Rectal smooth muscle tissue (tissue), 1 donor: ENCODE data around the gene NUMA1.

Experiments used
- H3K27ac ChIP-seq: one replicate; pipeline ENCODE4 v1.7.0; 2013; ENCODE audit warnings: low read depth, low read length, inconsistent platforms
- H3K27me3 ChIP-seq: one replicate; pipeline ENCODE4 v1.7.0; 2013; ENCODE audit warnings: low read length; ENCODE audit not compliant: control insufficient read depth, insufficient read depth
- H3K36me3 ChIP-seq: one replicate; pipeline ENCODE4 v1.7.0; 2013; ENCODE audit warnings: low read length; ENCODE audit not compliant: control insufficient read depth, insufficient read depth
- H3K4me1 ChIP-seq: one replicate; pipeline ENCODE4 v1.7.0; 2013; ENCODE audit warnings: low read length; ENCODE audit not compliant: control insufficient read depth, insufficient read depth
- H3K4me3 ChIP-seq: one replicate; pipeline ENCODE4 v1.7.0; 2013; ENCODE audit warnings: low read length
- H3K9ac ChIP-seq: one replicate; pipeline ENCODE4 v1.7.0; 2013; ENCODE audit warnings: low read length

The NUMA1 gene

GRCh38 chr11:71979094-71979493, 101.2 kb downstream of the NUMA1 start:
- Histone ChIP-seq H3K36me3 (no peaks in the 10 kb centered on the region), H3K27me3 (no peaks in the 10 kb centered on the region), H3K27ac (no peak overlapping the region), H3K4me3 (no peak overlapping the region), H3K4me1 (no peaks in the 10 kb centered on the region), H3K9ac (no peak overlapping the region)

GRCh38 chr11:71977743-71978418, 102.5 kb downstream of the NUMA1 start:
- Histone ChIP-seq H3K27me3 (no peaks in the 10 kb centered on the region), H3K36me3 (no peaks in the 10 kb centered on the region), H3K4me1 (no peaks in the 10 kb centered on the region), H3K27ac (no peak overlapping the region), H3K9ac (no peak overlapping the region), H3K4me3 (no peak overlapping the region)

- Histone ChIP-seq H3K27ac (no peak overlapping the region), H3K36me3 (no peaks in the 10 kb centered on the region), H3K4me3 (no peak overlapping the region), H3K27me3 (no peaks in the 10 kb centered on the region), H3K4me1 (no peaks in the 10 kb centered on the region), H3K9ac (no peak overlapping the region)
Observed at GRCh38 chr11:71977090-71977489, 103.3 kb downstream of the NUMA1 start.

- no peaks in the 10 kb centered on the region for H3K4me1 ChIP-seq
- no peaks in the 10 kb centered on the region for H3K27me3 ChIP-seq
- no peak overlapping the region for H3K4me3 ChIP-seq
- H3K27ac ChIP-seq: no peak overlapping the region
- H3K9ac ChIP-seq: no peak overlapping the region
- no peaks in the 10 kb centered on the region for H3K36me3 ChIP-seq
Observed at GRCh38 chr11:71976551-71976950, 103.8 kb downstream of the NUMA1 start.

GRCh38 chr11:71971680-71972079, 108.7 kb downstream of the NUMA1 start:
- no peaks in the 10 kb centered on the region for H3K27me3 ChIP-seq

GRCh38 chr11:71964641-71965040, 115.7 kb downstream of the NUMA1 start:
- no peak overlapping the region for H3K4me3 ChIP-seq
- H3K27ac ChIP-seq: no peak overlapping the region
- peaks cover 7% of the 10 kb centered on the region for H3K36me3 ChIP-seq
- H3K9ac ChIP-seq: no peak overlapping the region
- H3K27me3 ChIP-seq: no peaks in the 10 kb centered on the region
- H3K4me1 ChIP-seq: no peaks in the 10 kb centered on the region

More at GRCh38 chr11:71971680-71972079, 108.7 kb downstream of the NUMA1 start:
- Histone ChIP-seq H3K27ac (no peak overlapping the region), H3K4me1 (no peaks in the 10 kb centered on the region), H3K9ac (no peak overlapping the region), H3K36me3 (no peaks in the 10 kb centered on the region), H3K4me3 (no peak overlapping the region)

- Histone ChIP-seq H3K4me1 (no peaks in the 10 kb centered on the region), H3K27ac (no peak overlapping the region), H3K36me3 (peaks cover 7% of the 10 kb centered on the region), H3K27me3 (no peaks in the 10 kb centered on the region), H3K4me3 (no peak overlapping the region), H3K9ac (no peak overlapping the region)
Observed at GRCh38 chr11:71963468-71963867, 116.9 kb downstream of the NUMA1 start.

GRCh38 chr11:71962428-71963038, 117.8 kb downstream of the NUMA1 start:
- no peak overlapping the region for H3K9ac ChIP-seq
- H3K4me3 ChIP-seq: no peak overlapping the region
- no peaks in the 10 kb centered on the region for H3K27me3 ChIP-seq
- peaks cover 7% of the 10 kb centered on the region for H3K36me3 ChIP-seq
- H3K4me1 ChIP-seq: no peaks in the 10 kb centered on the region
- no peak overlapping the region for H3K27ac ChIP-seq

GRCh38 chr11:71955898-71956456, 124.4 kb downstream of the NUMA1 start:
- H3K4me1 ChIP-seq: no peaks in the 10 kb centered on the region
- no peak overlapping the region for H3K4me3 ChIP-seq
- H3K27me3 ChIP-seq: no peaks in the 10 kb centered on the region
- no peak overlapping the region for H3K9ac ChIP-seq
- H3K27ac ChIP-seq: no peak overlapping the region
- H3K36me3 ChIP-seq: peaks cover 7% of the 10 kb centered on the region
